GM19452 (cell line): ENCODE measurements around the gene RBBP8.

Experiments used
- ATAC-seq: cut with Tn5 transposase; IDR thresholded peaks from one replicate; pipeline ENCODE4 v1.9.1; 2021; ENCODE audit not compliant: unreplicated experiment

RBBP8 gene

GRCh38 chr18:22988208-22988607, 55.1 kb downstream of the RBBP8 start:
- no peak for ATAC-seq

GRCh38 chr18:22998344-22998743, 65.2 kb downstream of the RBBP8 start:
- ATAC-seq = no peak

- no peak for ATAC-seq
Observed at GRCh38 chr18:22999212-22999611, 66.1 kb downstream of the RBBP8 start.

GRCh38 chr18:22999647-23000046, 66.5 kb downstream of the RBBP8 start:
- no peak for ATAC-seq

- no peak for ATAC-seq
Observed at GRCh38 chr18:23003289-23003688, 70.2 kb downstream of the RBBP8 start.

GRCh38 chr18:23012249-23012648, 79.1 kb downstream of the RBBP8 start:
- ATAC-seq = no peak

- ATAC-seq = no peak
Observed at GRCh38 chr18:23020555-23021294, 87.6 kb downstream of the RBBP8 start.

GRCh38 chr18:23021623-23022022, 88.5 kb downstream of the RBBP8 start:
- no peak for ATAC-seq

GRCh38 chr18:23032030-23032582, 99.0 kb downstream of the RBBP8 start:
- ATAC-seq = no peak

GRCh38 chr18:23033056-23033455, 99.9 kb downstream of the RBBP8 start:
- no peak for ATAC-seq

- ATAC-seq = no peak
Observed at GRCh38 chr18:23036660-23037201, 103.6 kb downstream of the RBBP8 start.

- ATAC-seq = no peak
Observed at GRCh38 chr18:23037646-23038045, 104.5 kb downstream of the RBBP8 start.

- ATAC-seq = no peak
Observed at GRCh38 chr18:23038712-23039111, 105.6 kb downstream of the RBBP8 start.

- no peak for ATAC-seq
Observed at GRCh38 chr18:23042133-23042532, 109.0 kb downstream of the RBBP8 start.

GRCh38 chr18:23043803-23044376, 110.8 kb downstream of the RBBP8 start:
- ATAC-seq = no peak

GRCh38 chr18:23049698-23050373, 116.7 kb downstream of the RBBP8 start:
- ATAC-seq = no peak

- ATAC-seq = no peak
Observed at GRCh38 chr18:23053776-23054457, 120.8 kb downstream of the RBBP8 start.

GRCh38 chr18:23054553-23054952, 121.4 kb downstream of the RBBP8 start:
- no peak for ATAC-seq

GRCh38 chr18:23056315-23056714, 123.2 kb downstream of the RBBP8 start:
- ATAC-seq = no peak

- ATAC-seq = no peak
Observed at GRCh38 chr18:23057096-23057495, 124.0 kb downstream of the RBBP8 start.
